Stimulated activated CD8-positive, alpha-beta memory T cell treated with anti-CD3 and anti-CD28 coated beads, Interleukin-12 subunit alpha, Interleukin-12 subunit beta, amount 100 ng/mL, for 24 hours (primary cell): ENCODE measurements around the gene DOCK3.
"Not testable (repeated sequence)": the region's sequence is repeated elsewhere in the genome, so short reads cannot be mapped to it uniquely, and the experiment has no call there.

ENCODE experiments used
- DNase-seq: peaks from one replicate; pipeline ENCODE4 v3.0.0-alpha.2; 2020; ENCODE audit errors: extremely low read depth

The DOCK3 gene

DNA sequence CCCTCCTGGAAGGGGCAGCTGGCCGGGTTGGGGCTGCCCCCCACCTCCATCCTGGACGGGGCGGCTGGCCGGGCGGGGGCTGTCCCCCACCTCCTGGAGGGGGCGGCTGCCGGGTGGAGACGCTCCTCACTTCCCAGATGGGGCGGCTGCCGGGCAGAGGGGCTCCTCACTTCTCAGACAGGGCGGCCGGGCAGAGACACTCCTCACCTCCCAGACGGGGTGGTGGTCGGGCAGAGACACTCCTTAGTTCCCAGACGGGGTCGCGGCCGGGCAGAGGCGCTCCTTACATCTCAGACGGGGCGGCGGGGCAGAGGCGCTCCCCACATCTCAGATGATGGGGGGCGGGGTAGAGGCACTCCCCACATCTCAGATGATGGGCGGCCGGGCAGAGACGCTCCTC, 129.1 kb downstream of the DOCK3 start:
- DNase-seq, result not testable (repeated sequence)

GRCh38 chr3:50804376-50804775, 129.6 kb downstream of the DOCK3 start:
- DNase-seq, result not testable (repeated sequence)

DNA sequence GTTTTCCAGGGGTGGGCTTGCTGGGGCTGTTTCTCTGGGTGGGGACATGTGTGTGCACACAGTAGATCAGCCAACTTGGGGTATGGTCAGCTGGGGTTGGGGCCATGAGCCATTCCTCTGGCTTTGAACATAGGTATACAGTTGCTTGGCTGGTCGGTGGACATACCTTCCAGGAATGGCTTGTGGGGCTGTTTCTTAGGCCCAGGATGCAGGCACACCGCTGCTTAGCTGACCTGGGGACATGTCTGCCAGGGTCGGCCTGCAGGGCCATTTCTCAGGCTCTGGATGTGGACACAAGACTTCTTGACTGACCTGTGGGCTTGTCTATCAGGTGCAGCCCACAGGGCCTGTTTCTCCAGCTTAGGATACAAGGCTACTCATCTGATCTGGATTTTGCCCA, 130.6 kb downstream of the DOCK3 start:
- no peak for DNase-seq

- DNase-seq, result no peak
These were observed 131.3 kb downstream of the DOCK3 start for GRCh38 chr3:50806031-50806430.

- DNase-seq, result no peak
These were observed 132.1 kb downstream of the DOCK3 start for GRCh38 chr3:50806806-50807205.

DNA sequence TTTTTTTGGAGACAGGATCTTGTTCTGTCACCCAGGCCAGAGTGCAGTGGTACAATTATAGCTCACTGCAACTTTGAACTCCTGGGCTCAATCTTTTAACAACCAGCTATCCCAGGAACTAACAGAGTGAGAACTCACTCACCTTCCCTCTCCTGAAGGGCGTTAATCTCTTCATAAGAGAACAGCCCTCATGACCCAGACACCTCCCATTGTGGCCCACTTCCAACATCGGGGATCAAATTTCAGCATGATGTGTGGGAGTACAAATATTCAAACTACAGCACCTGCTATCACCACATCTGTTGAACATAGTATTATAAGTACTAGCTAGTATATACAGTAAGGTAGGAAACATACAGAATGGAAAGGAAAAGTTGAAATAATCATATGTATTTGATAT, 132.5 kb downstream of the DOCK3 start:
- DNase-seq, result no peak

DNA sequence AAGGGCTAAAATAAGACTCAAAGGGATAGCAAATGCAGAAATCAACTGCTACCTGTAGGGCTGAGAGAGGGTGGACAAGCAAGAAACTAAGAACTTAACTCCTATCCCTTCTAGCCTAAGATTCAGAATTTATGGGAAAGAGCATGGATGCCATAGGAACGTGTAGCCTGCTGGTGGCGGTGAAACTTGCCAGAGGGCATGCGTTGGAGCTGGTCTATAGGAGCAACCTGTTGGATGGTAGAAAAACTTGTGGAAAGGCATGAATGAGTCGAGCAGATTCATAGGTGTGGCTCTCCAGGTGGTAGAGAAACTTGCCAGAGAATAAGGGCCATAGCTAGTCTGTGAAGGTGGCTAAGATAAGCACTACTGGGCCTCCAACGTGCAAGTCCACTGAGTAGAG, 137.2 kb downstream of the DOCK3 start:
- no peak for DNase-seq

GRCh38 chr3:50815844-50816243, 141.1 kb downstream of the DOCK3 start:
- DNase-seq, result no peak

GRCh38 chr3:50816894-50817293, 142.2 kb downstream of the DOCK3 start:
- no peak for DNase-seq

DNA sequence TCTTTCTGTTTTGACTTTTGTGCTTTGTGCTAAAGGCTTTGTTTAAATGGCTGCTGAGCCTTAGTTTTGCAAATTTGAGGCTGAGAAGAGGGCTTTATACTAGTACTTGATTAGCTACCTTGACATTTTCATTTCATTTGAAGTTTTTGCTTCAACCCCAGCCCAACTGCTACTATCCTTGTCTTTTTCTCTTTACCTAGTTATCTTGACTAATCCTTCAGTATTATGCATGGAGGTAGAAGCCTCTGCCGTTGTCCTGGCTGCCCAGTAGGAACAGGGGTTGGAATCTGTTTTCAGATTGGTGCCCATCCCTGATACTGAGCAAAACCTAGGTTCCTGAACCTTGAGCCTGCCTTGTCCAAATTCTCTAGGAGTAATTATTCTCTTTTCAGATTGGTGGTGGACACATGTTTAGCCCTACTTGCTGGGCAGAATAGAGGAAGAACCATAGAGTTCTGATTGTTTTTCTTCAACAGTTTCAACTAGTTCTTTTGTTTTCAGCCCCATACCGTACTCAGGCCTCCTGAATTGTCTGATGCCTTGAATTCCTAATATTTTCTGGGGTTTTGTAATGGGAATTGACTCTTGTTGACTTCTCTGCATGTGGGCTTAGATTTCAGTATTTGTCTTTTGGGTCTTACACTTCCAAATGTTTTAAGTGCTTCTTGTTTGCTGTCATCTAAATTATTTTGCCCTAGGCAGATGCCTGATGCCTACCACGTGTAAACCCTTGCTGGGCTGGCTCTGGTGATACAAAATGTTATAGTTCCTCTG, 143.2 kb downstream of the DOCK3 start:
- DNase-seq, result no peak

- no peak for DNase-seq
These were observed 145.2 kb downstream of the DOCK3 start for GRCh38 chr3:50819882-50820281.

DNA sequence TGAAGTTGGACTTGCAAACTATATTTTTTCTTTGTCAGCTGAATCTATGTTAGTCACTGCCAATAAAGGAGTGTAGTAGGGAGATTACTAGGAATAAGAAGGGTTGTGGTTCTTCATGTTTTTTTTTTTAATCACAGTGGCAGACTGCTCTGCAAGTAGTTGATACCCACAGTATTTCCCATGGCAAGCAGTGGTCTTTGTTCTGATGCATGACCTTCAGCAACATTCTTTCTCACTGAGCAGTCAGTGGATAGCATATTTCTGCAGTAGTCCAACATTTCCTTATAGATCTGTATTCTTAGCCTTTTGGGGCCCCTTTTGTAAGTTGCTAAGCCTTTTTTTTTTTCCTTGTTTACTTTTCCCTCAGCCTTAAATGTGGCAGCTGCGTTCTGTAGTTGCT, 151.1 kb downstream of the DOCK3 start:
- DNase-seq, result no peak

DNA sequence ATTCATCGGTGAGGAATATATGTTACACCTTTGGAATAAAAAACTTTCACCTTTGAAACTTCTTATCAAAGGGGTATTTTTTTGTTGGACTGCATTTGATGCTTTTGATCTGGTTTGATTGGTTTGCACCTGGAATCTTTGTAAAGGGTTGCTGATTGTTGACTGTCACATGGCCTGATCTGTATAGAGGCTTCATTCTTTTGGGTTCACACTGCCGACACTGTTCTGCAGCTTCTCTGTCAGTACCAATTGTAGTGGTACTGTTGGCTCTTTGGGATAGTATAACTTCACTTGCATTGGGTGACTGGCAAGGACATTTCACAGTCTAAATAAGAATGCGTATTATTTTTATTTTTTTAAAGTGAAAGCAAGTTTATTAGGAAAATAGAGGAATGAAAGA, 155.7 kb downstream of the DOCK3 start:
- no peak for DNase-seq

GRCh38 chr3:50831009-50831408, 156.3 kb downstream of the DOCK3 start:
- not testable (repeated sequence) for DNase-seq

GRCh38 chr3:50840983-50841489, 166.3 kb downstream of the DOCK3 start:
- no peak for DNase-seq

- no peak for DNase-seq
These were observed 173.6 kb downstream of the DOCK3 start for GRCh38 chr3:50848308-50848707.

DNA sequence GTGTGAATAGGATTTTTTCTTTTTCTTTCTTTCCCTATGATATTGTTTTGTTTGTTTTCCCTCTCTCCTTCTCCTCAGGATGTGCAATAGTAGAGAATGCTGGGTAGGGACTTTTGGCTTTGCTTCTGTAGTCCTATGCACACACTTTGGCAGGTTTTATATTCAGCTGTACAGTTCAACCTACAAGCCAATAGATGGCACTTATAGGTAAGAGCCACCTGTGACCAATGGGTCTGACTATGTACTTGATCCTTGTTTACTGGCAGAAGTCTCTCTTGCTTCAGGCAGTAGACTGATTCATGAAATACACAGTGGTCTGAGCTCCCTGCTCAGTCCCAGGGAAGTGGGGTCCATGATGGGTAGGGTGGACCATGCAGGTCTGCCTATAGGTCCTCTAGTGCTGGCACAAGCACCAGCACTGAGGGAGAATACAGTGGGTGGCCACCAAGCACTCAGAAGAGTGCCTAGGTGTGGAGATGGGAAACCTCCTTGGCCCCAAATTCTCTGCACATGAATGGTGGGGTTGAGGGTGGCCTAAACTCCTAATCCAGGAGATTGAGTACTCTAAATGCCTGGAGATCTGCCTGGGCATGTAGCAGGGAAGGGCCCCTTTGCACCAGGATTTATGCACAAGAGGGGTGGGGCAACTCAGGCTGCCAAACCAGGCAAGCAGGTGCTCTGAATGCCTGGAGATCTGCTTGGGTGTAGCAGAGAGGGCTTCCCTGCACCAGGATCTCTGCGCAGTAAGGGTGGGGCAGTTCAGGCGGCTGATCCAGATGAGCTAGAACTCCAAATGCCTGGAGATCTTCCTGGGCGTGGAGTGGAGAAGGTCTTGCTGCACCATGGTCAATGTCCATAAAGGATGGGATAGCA, 176.1 kb downstream of the DOCK3 start:
- DNase-seq, result no peak

DNA sequence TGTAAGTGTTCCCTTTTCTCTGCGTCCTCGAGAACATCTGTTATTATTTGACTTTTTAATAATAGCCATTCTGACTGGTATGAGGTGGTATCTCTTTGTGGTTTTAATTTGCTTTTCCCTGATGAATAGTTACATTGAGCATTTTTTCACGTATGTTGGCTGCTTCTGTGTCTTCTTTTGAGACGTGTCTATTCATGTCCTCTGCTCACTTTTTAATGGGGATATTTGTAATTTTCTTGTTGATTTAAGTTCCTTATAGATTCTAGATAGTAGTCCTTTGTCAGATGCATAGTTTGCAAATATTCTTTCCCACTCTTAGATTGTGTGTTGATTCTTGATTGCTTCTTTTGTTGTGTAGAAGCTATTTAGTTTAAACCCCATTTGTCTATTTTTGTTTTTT, 179.2 kb downstream of the DOCK3 start:
- no peak for DNase-seq

- no peak for DNase-seq
These were observed 187.5 kb downstream of the DOCK3 start for GRCh38 chr3:50862221-50862620.

DNA sequence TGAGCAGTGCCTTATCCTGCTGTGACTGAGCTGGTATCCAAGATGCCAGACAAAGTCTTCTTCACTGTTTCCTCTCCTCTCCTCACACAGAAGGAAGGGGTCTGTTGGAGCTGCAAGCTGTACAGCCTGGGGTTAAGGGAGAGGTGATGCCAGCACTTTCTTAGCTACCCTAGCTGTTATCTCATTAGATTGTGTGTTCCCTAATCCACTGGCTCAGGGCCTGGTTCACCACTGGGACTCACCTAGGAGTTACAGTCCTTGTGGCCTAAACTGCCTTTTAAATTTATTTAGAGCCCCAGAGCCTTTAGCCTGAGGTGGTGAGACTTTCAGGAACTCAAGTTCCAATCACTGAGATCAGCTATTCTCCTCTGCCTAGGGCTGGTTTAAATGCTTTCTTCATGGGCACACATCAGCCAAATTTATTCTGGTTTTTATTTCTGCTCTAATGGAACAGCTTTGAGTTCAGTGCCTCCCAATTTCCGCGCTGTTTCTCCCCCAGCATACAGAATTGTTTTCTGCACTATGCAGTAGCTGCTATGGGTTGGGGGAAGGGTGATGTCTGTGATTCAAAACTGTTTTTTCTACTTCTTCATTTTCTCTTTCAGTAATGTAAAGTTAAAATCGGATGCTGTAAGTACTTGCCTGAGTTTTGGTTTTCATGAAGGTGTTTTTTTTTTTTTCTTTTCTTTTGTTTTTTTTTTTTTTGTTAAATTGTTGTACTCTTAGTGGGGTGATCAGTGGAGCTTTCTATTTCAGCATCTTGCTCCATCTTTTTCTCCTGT, 198.8 kb downstream of the DOCK3 start:
- no peak for DNase-seq

DNA sequence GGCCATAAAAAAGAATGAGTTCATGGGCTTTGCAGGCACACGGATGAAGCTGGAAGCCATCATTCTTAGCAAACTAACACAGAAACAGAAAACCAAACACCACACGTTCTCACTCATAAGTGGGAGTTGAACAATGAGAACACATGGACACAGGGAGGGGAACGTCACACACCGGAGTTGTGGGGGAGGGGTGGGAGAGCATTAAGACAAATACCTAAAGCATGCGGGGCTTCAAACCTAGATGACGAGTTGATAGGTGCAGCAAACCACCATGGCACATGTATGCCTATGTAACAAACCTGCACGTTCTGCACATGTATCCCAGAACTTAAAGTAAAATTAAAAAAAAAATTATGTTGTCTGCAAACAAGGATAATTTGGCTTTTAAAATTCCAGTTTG, 200.1 kb downstream of the DOCK3 start:
- DNase-seq, result not testable (repeated sequence)

- no peak for DNase-seq
These were observed 202.2 kb downstream of the DOCK3 start for GRCh38 chr3:50876947-50877346.
